ENCODE data around the gene VSTM4.

Gene VSTM4

GRCh38 chr10:49011756-49012155 is 103.6 kb downstream of the VSTM4 start:
- DNase-seq (ENCODE audit: low read depth) = no peak
- H3K4me3 ChIP-seq (ENCODE audit: low read length) = no peak overlapping the region
- no peak for TF ChIP-seq CTCF (conservative IDR thresholded peaks at IDR 0.05; ENCODE audit: low read depth, low read length)

GRCh38 chr10:49010865-49011264 is 104.5 kb downstream of the VSTM4 start:
- DNase-seq (ENCODE audit: low read depth) = no peak
- TF ChIP-seq CTCF (conservative IDR thresholded peaks at IDR 0.05; ENCODE audit: low read depth, low read length) = no peak
- H3K4me3 ChIP-seq (ENCODE audit: low read length) = no peak overlapping the region

GRCh38 chr10:49010295-49010694 is 105.0 kb downstream of the VSTM4 start:
- no peak for TF ChIP-seq CTCF (conservative IDR thresholded peaks at IDR 0.05; ENCODE audit: low read depth, low read length)
- H3K4me3 ChIP-seq (ENCODE audit: low read length) = no peak overlapping the region
- DNase-seq (ENCODE audit: low read depth) = no peak

DNA sequence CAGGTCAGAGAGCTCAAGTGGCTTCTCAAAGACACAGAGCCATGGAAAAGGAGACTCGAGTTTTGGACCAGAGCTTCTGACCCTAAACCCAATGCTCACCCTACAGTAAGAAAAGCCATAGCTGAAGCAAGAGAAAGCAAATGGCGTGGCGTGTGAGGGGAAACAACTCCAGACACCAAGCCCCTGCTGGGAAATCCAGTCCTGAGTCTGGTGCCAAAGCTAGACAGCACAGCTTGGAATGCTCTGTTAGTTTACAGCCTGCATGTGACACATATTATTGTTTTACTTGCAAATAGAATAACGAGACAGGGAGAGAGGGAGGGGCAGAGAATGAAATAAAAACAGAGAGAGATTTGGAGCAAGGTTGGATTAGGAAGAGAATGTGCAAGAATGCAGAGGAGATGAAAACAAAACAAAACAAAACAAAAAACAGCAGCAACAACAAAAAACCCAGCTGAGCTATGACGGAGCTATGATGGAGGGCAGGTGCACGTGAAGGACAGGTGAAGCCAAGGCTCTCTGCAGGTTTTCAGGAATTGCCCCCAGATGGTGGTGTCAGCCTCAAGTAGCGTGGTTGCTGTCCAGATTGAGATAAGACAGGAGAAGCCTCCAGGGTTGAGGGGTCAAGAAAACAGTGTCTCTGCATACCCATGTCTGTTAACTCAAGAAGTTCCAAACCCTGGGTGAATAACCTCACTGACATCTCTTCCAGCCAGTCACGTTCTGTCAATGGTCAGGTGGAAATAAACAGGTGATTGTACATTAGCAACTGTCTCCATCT is 105.9 kb downstream of the VSTM4 start:
- DNase-seq (ENCODE audit: low read depth) = peak; percentile 13
- TF ChIP-seq CTCF (conservative IDR thresholded peaks at IDR 0.05; ENCODE audit: low read depth, low read length) = no peak
- H3K4me3 ChIP-seq (ENCODE audit: low read length) = no peak overlapping the region

GRCh38 chr10:49008505-49009198 is 106.7 kb downstream of the VSTM4 start:
- DNase-seq (ENCODE audit: low read depth) = no peak
- no peak for TF ChIP-seq CTCF (conservative IDR thresholded peaks at IDR 0.05; ENCODE audit: low read depth, low read length)

DNA sequence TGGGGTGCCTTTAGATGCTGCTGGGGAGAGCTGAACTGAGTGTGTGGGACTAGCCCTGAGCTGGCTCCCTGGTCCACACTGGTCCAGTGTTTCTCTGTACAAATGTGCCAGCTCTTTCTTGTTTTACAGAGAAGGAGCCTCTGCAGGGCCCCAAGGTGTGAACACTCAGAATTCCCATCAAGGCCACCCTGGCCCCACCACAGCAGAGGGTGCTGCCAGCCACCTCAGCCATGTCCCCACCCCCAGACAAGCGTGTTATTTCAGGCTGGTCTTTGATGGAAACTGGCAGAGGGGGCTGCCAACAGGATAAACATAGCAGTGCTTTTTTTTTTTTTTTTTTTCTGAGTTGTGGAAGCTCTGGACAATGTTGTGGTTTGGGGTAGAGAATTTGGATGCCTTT is 107.2 kb downstream of the VSTM4 start:
- no peak for TF ChIP-seq CTCF (conservative IDR thresholded peaks at IDR 0.05; ENCODE audit: low read depth, low read length)
- no peak for DNase-seq (ENCODE audit: low read depth)
- no peak overlapping the region for H3K4me3 ChIP-seq (ENCODE audit: low read length)

More at GRCh38 chr10:49008505-49009198, 106.7 kb downstream of the VSTM4 start:
- H3K4me3 ChIP-seq (ENCODE audit: low read length) = no peak overlapping the region

- no peak overlapping the region for H3K4me3 ChIP-seq (ENCODE audit: low read length)
- no peak for TF ChIP-seq CTCF (conservative IDR thresholded peaks at IDR 0.05; ENCODE audit: low read depth, low read length)
- no peak for DNase-seq (ENCODE audit: low read depth)
Measured at GRCh38 chr10:49007129-49007528, 108.2 kb downstream of the VSTM4 start.
